Nucleus accumbens (tissue), 56 donors: ENCODE data around the gene IGF2BP1.
"Not testable (repeated sequence)": the region's sequence is repeated elsewhere in the genome, so short reads cannot be mapped to it uniquely, and the experiment has no call there.

Experiments used
- DNase-seq, 56 donors: peaks; one replicate each; lab custom pipeline; 2025; lab: John Stamatoyannopoulos, UW

Gene IGF2BP1

DNA sequence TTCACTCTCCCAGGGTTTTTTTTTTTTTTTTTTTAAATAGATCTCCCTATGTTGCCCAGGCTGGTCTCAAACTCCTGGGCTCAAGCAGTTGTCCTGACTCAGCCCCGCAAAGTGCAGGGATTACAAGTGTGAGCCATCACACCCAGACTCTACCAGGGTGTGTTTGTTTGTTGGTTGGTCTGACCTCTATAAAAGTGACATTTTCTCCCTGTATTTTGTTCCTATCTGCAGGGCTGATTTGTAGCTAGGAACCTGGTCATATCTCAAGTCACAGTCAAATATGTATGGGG, 89.1 kb downstream of the IGF2BP1 start:
- DNase-seq, result no peak

DNA sequence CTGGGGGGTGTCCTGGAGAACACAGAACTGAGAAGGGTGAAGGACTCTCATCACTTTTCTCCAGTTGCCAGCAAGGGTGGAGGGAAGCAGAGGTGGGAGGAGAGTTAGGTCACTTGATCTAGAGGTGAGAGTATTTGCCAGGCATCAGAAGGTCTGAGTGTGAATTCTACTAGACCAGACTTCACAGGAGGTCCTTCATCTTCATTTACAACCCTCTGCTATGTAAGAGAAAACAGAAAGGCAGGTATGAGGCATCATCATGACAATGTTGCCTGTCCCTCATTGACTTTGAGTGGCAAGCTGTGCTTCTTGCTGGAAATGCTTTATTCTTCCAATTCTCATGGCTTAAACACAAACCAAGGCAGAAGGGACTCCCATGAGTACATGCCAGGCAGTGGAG, 89.5 kb downstream of the IGF2BP1 start:
- DNase-seq, result no peak

DNA sequence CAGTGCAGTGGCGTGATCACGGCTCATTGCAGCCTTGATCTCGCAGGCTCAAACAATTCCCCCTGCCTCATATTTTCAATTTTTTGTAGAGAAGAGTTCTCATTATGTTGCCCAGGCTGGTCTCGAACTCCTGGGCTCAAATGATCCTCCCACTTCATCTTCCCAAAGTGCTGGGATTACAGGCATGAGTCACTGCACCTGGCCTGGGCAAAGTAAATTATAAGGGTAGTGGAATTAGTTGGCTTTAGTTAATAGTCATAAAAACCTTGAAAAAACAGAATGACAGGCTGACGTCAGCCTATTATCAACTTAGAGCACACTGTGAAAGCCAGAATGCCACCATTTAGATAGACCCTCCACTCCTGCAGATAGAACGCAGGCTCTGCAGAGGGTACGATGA, 91.9 kb downstream of the IGF2BP1 start:
- DNase-seq, result no peak

DNA sequence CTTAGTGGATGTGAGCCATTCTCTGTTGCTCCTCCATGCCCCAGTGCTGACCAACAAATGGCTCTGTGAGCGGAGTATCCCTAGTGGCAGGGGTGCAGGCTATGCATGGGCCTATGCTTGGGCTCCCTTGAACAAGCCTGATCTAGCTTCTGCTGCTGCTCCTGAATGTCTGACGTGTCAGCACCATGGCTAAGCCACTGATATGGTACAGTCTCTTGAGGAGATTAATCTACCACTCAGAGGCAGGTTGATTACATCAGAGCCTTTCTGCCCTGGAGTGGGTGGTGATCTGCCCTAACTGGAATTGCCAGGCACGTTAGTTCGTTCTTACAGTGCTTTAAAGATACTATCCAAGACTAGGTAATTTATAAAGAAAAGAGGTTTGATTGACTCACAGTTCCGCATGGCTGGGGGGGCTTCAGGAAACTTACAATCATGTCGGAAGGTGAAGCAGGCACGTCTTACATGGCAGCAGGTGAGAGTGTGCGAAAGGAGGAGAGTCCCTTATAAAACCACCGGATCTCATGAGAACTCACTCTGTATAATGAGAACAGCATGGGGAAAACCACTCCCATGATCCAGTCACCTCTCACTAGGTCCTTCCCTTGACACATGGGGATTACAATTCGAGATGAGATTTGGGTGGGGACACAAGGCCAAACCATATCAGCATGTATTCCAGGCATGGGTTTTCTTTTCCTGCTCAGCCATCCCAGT, 93.9 kb downstream of the IGF2BP1 start:
- no peak for DNase-seq

DNA sequence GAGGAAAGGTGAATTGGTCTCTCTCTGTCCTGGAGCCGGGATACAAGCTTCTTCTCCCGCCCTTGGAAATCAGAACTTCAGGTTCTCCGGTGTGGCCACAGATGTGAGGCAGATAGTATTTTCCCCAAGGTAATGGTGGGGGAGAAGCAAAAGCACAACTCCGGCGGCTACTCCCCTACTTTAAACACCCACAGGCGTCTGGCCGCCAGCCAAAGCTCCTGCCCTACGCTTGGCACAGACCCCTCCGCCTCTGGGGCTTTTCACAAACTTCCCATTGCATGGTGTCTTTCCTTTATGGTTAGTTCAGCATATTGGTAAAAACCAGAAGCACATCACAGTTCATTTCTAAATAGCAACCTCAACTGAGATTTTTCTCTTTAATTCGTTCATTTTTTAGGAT, 95.9 kb downstream of the IGF2BP1 start:
- DNase-seq, result no peak

DNA sequence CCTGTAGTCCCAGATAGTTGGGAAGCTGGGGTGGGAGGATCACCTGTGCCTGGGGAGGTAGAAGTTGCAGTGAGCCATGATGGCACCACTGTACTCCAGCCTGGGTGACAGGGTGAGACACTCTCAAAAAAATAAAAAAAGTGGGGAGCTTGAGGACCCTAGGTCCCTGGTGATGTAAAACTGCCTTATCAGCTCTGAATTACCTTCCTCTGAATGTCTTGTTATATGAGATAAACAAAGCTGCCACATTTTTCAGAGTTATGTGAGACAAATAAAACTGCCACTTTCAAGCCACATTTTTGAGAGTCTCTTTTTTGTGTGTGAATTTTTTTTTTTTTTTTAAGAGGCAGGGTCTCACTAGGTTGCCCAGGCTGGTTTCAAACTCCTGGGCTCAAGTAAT, 103.4 kb downstream of the IGF2BP1 start:
- no peak for DNase-seq

DNA sequence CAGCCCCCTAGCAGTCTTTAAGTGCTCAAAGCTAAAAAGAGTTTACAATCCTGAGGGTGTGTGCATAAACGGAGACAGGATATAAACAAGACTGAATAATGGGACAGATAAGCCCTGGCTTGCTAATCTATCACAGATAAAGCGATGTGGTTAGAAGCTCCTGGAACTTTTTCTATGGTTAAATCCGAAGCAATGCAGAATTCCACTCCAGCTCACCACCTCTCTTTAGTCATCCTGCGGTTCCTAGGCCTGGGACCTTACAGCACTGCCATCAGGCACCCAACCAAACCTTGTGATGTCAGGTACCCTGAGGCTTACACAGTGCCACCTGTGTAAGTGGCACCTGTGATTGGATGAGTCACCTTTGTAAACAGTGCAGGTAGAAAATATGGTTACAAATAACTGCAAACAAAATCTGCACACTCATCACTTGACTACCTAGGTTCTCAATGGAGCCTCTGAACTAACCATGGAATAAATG, 103.9 kb downstream of the IGF2BP1 start:
- DNase-seq, result no peak

DNA sequence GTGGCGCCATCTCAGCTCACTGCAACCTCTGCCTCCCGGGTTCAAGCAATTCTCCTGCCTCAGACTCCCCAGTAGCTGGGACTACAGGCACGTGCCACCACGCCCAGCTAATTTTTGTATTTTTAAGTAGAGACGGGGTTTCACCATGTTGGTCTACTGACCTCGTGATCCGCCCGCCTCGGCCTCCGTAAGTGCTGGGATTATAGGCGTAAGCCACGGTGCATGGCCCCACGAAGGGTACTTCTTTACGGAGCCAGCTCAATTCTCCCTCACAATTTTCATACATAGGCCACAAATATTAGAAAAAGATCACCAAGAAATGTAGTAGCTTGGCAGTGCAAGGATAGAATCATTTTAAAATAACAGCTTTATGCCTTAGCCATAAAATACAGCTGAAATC, 106.2 kb downstream of the IGF2BP1 start:
- DNase-seq, result not testable (repeated sequence)

DNA sequence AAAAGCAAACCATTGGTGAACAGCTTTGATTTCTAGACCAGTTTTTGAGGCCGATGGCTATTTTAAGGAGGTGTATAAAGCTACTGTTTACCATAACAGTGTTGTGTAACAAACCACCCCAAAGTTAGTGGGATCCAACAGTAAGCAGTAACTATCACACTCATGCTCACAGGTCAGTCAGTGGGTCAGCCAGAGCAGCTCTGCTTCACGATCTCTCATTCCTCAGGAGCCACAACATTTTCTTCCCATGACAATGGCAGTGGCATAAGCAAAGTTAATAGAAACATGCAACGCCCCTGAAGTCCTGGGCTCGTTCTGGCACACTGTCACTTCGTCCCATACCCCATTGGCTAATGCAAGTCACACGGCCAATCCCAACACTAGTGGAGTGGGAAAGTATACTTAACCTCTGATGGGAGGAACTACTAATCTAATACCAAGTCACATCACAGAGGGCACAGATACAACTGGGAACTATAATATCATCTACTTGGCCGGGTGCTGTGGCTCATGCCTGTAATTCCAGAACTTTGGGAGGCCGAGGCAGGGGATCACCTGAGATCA, 107.4 kb downstream of the IGF2BP1 start:
- no peak for DNase-seq
